Right atrium auricular region (tissue), 2 donors: ENCODE data around the gene SLCO4A1. TPM values are rescaled to one million over a fixed set of nuclear protein-coding genes. Genes with fewer than 3 reads are reported as not detected.

ENCODE experiments used
- DNase-seq: peaks from one replicate; pipeline ENCODE4 v3.0.0-alpha.2; 2019; ENCODE audit warnings: low spot score
- H3K27ac ChIP-seq, 2 donors: fragments of 200-600 bp; sonication (generic); 1 replicate in 1 of 2; 2 replicates in 1 of 2; pipeline ENCODE4 v1.5.1; 2016 to 2019
- H3K27me3 ChIP-seq, 2 donors: fragments of 200-600 bp; sonication (generic); one replicate each; pipeline versions ENCODE4 v1.5.1 to v1.6.0; 2017 to 2019
- H3K36me3 ChIP-seq: fragments of 200-600 bp; sonication (generic); one replicate; pipeline ENCODE4 v1.5.1; 2016
- H3K4me1 ChIP-seq, 2 donors: fragments of 200-600 bp; sonication (generic); one replicate each; pipeline versions ENCODE4 v1.5.1 to v1.6.0; 2017 to 2019
- H3K4me3 ChIP-seq, 2 donors: fragments of 200-600 bp; sonication (generic); 1 replicate in 1 of 2; 2 replicates in 1 of 2; pipeline ENCODE4 v1.5.1; 2017 to 2019; ENCODE audit warnings: mild to moderate bottlenecking in 1 of 2, moderate library complexity in 1 of 2
- H3K9me3 ChIP-seq, 2 donors: fragments of 200-600 bp; sonication (generic); one replicate each; pipeline ENCODE4 v1.5.1; 2019
- total RNA-seq, 2 donors: library from RNA; depleted of rRNA; stranded (reverse); fragments of >200 nt; gene quantifications; one replicate each; pipeline ENCODE4 v1.1.0, GENCODE V29; 2016
- TF ChIP-seq, protein P1 (sequence below), 2 donors: fragments of 200-600 bp; sonication (generic); IDR thresholded peaks; one replicate each; pipeline ENCODE4 v1.5.1; 2019; ENCODE audit warnings: antibody characterized with exemption in 2 of 2

Gene SLCO4A1
- total RNA-seq, 2 donors from 2014 or later = 13.4 to 19.8 TPM

DNA sequence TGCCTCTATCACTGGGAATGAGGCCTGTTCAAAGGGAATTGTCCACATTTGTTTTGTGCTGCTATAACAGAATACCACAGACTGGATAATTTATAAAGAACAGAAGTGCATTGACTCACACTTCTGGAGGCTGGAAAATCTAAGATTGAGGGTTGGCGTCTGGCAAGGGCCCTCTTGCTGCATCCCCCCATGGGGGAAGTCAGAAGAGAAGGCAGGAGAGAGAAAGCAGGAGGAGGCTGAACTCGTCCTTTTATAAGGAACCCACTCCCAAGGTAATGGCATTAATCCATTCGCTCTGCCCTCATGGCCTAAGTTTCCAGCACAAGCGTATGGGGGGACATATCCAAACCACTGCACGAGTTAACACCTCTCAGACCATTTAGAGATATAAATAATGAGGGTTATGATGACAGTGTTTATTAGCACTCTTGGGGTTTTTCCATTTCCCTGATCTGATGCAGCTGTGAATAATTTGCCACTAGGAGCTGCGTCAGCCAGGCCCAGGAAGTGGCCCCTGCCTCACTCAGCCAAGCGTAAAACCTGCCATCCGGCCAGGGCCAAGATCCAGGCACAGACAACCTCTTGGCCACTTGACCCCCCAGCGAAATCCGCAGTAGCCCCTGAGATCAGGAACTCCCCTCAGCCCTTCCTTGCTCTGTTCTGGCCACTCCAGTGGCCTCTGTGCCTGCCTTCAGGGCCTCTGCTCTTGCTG, 14.2 kb upstream of the SLCO4A1 start:
- Histone ChIP-seq H3K27ac (no peak overlapping the region), H3K9me3 (no peaks in the 10 kb centered on the region), H3K36me3 (no peaks in the 10 kb centered on the region), H3K4me1 (peaks cover 0 to 27% of the 10 kb centered on the region in 2 donors), H3K4me3 (no peak overlapping the region), H3K27me3 (no peaks in the 10 kb centered on the region)
- no peak for DNase-seq
- TF ChIP-seq, protein P1, sequence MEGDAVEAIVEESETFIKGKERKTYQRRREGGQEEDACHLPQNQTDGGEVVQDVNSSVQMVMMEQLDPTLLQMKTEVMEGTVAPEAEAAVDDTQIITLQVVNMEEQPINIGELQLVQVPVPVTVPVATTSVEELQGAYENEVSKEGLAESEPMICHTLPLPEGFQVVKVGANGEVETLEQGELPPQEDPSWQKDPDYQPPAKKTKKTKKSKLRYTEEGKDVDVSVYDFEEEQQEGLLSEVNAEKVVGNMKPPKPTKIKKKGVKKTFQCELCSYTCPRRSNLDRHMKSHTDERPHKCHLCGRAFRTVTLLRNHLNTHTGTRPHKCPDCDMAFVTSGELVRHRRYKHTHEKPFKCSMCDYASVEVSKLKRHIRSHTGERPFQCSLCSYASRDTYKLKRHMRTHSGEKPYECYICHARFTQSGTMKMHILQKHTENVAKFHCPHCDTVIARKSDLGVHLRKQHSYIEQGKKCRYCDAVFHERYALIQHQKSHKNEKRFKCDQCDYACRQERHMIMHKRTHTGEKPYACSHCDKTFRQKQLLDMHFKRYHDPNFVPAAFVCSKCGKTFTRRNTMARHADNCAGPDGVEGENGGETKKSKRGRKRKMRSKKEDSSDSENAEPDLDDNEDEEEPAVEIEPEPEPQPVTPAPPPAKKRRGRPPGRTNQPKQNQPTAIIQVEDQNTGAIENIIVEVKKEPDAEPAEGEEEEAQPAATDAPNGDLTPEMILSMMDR (IDR thresholded peaks at IDR 0.05) = no peak

DNA sequence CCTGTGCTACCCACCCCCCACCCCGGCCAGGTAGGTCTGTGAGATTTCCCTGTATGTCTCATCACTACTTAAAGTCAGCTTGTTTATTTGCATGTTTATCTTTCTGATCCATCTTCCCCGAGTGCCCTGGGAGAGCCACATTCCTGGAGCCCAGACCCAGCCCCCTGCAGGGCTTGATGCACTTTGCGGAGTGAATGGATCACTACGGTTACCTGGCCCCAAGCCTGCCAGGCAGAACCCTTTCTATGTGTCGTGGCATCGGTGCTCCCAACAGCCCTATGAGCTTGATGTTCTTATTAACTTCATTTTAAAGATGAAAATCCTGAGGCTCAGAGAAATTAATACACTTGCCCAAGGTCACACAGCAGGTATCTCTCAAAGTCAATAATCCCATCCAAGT, 13.6 kb upstream of the SLCO4A1 start:
- Histone ChIP-seq H3K4me3 (no peak overlapping the region), H3K9me3 (no peaks in the 10 kb centered on the region), H3K27ac (no peak overlapping the region), H3K4me1 (peaks cover 0 to 21% of the 10 kb centered on the region in 2 donors), H3K36me3 (no peaks in the 10 kb centered on the region), H3K27me3 (no peaks in the 10 kb centered on the region)
- DNase-seq = no peak
- TF ChIP-seq, protein P1 (IDR thresholded peaks at IDR 0.05) = no peak

DNA sequence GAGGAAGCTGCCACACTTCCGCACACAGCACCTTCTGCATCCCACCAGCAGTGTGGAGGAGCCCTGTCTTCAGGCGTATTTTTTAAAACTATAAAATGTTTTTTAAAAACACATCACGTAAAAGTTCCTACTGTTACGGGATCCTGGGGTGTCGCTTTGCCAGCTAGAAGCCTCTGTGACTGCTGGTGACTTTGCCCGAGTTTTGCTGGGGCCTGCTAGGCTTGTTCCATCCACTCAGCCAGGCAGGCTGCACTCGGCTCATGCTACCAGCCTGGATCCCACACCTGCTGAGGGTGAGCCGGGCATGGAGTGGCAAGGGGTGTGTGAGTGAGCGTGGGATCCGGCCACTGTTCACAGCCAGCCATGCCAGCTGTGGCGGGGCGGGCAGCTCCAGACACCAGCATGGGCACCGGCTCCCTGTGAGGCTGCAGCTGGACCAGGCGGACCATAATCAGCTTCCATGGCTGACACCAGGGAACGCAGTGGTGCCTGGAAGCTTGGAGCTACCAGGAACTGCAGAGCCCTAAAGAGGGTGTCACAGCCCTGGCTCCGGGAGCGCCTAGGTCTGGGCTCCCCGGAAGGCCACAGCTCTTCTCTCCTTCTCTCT, 12.3 kb upstream of the SLCO4A1 start:
- H3K36me3 ChIP-seq = no peaks in the 10 kb centered on the region
- no peak for DNase-seq
- H3K27ac ChIP-seq = no peak overlapping the region
- peaks cover 0 to 8% of the 10 kb centered on the region in 2 donors for H3K4me1 ChIP-seq
- H3K27me3 ChIP-seq = no peaks in the 10 kb centered on the region
- no peaks in the 10 kb centered on the region for H3K9me3 ChIP-seq
- TF ChIP-seq, protein P1 (IDR thresholded peaks at IDR 0.05) = no peak
- no peak overlapping the region for H3K4me3 ChIP-seq

DNA sequence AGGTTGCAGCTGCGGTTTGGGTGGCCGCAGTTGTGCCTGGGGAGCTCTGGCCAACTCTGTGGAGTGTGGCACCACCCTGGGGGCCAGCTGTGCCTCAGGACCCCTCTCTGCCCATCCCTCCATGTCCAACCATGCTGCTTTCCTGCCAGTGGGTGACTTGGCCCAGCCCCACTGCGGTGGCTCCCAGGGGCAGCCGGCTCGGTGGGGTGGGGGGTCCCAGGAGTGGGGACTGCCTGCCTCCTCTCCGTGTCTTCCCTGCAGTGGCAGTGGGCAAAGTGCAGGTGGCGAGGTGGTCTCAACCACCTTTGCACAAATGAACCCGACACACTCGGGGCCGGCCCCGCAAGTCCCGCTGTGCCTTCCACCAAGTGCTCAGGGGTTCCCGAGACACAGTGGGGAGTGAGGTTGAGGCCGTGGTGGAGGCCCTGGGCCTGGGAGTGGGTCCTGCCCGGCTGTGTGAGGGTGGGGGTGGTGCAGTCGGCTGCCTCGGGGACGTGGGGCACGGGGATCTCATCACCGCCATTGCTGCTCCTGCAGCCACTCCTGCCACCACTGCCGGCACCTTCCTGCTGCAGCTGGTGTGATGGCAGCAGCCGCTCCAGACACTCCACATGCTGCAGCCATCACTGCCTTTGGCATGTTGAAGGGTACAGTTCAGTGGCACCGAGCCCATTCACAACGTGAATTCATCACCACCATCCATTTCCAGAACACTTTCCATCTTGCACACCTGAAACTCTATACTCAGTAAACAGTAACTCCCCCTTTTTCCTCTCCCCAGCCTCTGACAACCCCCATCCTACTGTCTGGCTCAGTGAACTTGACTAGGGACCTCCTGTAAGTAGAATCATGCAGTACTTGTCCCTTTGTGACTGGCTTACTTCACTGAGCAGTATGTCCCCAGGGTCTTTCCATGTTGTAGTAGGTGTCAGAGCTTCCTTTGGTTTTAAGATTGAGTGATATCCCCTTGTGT, 10.7 kb upstream of the SLCO4A1 start:
- TF ChIP-seq, protein P1 (IDR thresholded peaks at IDR 0.05) = no peak
- Histone ChIP-seq H3K4me3 (no peak overlapping the region), H3K9me3 (no peaks in the 10 kb centered on the region), H3K36me3 (no peaks in the 10 kb centered on the region), H3K4me1 (peaks cover 0 to 6% of the 10 kb centered on the region in 2 donors), H3K27me3 (no peaks in the 10 kb centered on the region), H3K27ac (no peak overlapping the region)
- no peak for DNase-seq

DNA sequence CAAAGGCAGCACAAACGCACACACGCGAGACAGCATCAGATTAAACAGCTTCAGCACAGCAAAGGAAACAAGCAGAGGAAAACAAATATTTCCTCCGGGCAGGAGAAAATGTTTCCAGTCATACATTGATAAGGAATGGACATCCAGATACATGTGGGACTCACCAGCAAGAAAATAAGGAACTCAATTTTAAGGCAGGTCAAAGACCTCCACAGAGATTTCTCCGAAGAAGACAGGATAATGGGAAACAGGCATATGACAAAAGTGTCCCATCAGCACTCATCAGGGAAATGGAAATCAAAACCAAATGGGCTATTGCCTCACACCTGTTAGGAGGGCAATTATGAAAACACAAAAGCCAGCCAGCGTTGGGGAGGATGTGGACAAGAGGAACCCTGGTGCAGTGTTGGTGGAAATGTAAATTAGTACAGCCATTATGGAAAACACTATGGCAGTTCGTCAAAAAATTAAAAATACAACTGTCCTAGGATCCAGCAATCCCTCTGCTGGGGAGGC, 9.7 kb upstream of the SLCO4A1 start:
- TF ChIP-seq, protein P1 (IDR thresholded peaks at IDR 0.05) = no peak
- Histone ChIP-seq H3K4me1 (peaks cover 0 to 14% of the 10 kb centered on the region in 2 donors), H3K27me3 (no peaks in the 10 kb centered on the region), H3K27ac (no peak overlapping the region), H3K4me3 (no peak overlapping the region), H3K36me3 (no peaks in the 10 kb centered on the region), H3K9me3 (no peaks in the 10 kb centered on the region)
- DNase-seq = no peak
